Stomach (tissue), 9 donors: Measurements from ENCODE around the gene RMDN3. TPM values are rescaled to one million over a fixed set of nuclear protein-coding genes. Genes with fewer than 3 reads are reported as not detected.

Experiments used
- DNase-seq, 2 donors: peaks; one replicate each; pipeline versions ENCODE4 v3.0.0 to v3.0.0-alpha.2; 2013 to 2019
- H3K27ac ChIP-seq, 5 donors: fragments of 200-600 bp in 4 of 5; sonication (generic) in 4 of 5; one replicate each; pipeline ENCODE4 v1.5.1; 2013 to 2019; ENCODE audit warnings: mild to moderate bottlenecking in 1 of 5, moderate library complexity in 1 of 5
- H3K27me3 ChIP-seq, 3 donors: fragments of 200-600 bp; sonication (generic); one replicate each; pipeline ENCODE4 v1.5.1; 2017 to 2019; ENCODE audit warnings: mixed run types in 1 of 3
- H3K36me3 ChIP-seq, 4 donors: fragments of 200-600 bp; sonication (generic); 1 replicate in 3 of 4; 2 replicates in 1 of 4; pipeline ENCODE4 v1.5.1; 2016 to 2019
- H3K4me1 ChIP-seq, 4 donors: fragments of 200-600 bp; sonication (generic); one replicate each; pipeline ENCODE4 v1.5.1; 2016 to 2019
- H3K4me3 ChIP-seq, 4 donors: fragments of 200-600 bp; sonication (generic) in 3 of 4; one replicate each; pipeline ENCODE4 v1.5.1; 2016 to 2019; ENCODE audit warnings: mild to moderate bottlenecking in 1 of 4
- H3K9me3 ChIP-seq, 4 donors: fragments of 200-600 bp; sonication (generic); one replicate each; pipeline ENCODE4 v1.5.1; 2016 to 2019
- EP300 ChIP-seq: sonication (generic); formaldehyde crosslinking; IDR thresholded peaks from one replicate; pipeline ENCODE4 v1.6.1; 2017; ENCODE audit warnings: antibody characterized with exemption
- POLR2A ChIP-seq, 4 donors: fragments of 450-650 bp; IDR thresholded peaks; one replicate each; pipeline ENCODE4 v1.6.1; 2016; ENCODE audit warnings: antibody characterized with exemption in 4 of 4, control low read depth in 2 of 4, mild to moderate bottlenecking in 1 of 4, moderate library complexity in 1 of 4
- POLR2AphosphoS5 ChIP-seq, 3 donors: sonication (generic); formaldehyde crosslinking; IDR thresholded peaks; one replicate each; pipeline ENCODE4 v1.6.1; 2016; ENCODE audit warnings: antibody characterized with exemption in 3 of 3
- WGBS, 5 donors: extraction: QIAGEN DNeasy Blood & Tissue Kit in 3 of 5; methylation state at CpG; one replicate each; pipeline versions ENCODE4 v1.1.5 to v1.1.7; 2013 to 2018; 5-methylcytosine and 5-hydroxymethylcytosine counted together
- intact Hi-C: fragments of 100-400 bp; cut with DNase I; formaldehyde crosslinking; loops from one replicate; pipeline ENCODE4 v1.15.1; 2023; ENCODE audit warnings: low total_unique reads
- polyA plus RNA-seq, 3 donors: library from polyadenylated mRNA; stranded (reverse); fragments of 200-250 nt; gene quantifications; one replicate each; pipeline ENCODE4 v1.2.3, GENCODE V29; 2013
- total RNA-seq, 5 donors: library from RNA; depleted of rRNA; stranded (reverse); fragments of >200 nt; gene quantifications; one replicate each; pipeline versions ENCODE4 v1.1.0 to v1.2.3, GENCODE V29; 2014 to 2016
- TF ChIP-seq, protein P1 (sequence below), 7 experiments: fragments of 450-650 bp in 4 of 7; fragments of 200-600 bp in 3 of 7; sonication (generic) in 3 of 7; IDR thresholded peaks; one replicate each; pipeline ENCODE4 v1.5.1; 2016 to 2019; ENCODE audit warnings: antibody characterized with exemption in 7 of 7, control low read depth in 2 of 7, mild to moderate bottlenecking in 1 of 7
- donor health status: healthy with polysubstance abuse.
- donor health status: Bipolar disorder and iron deficiency.
- donor health status: healthy.

RMDN3 gene
- total and polyA plus RNA-seq, 8 donors, result 12.6 to 63.8 (median 25.2) TPM; not detected in 1

DNA sequence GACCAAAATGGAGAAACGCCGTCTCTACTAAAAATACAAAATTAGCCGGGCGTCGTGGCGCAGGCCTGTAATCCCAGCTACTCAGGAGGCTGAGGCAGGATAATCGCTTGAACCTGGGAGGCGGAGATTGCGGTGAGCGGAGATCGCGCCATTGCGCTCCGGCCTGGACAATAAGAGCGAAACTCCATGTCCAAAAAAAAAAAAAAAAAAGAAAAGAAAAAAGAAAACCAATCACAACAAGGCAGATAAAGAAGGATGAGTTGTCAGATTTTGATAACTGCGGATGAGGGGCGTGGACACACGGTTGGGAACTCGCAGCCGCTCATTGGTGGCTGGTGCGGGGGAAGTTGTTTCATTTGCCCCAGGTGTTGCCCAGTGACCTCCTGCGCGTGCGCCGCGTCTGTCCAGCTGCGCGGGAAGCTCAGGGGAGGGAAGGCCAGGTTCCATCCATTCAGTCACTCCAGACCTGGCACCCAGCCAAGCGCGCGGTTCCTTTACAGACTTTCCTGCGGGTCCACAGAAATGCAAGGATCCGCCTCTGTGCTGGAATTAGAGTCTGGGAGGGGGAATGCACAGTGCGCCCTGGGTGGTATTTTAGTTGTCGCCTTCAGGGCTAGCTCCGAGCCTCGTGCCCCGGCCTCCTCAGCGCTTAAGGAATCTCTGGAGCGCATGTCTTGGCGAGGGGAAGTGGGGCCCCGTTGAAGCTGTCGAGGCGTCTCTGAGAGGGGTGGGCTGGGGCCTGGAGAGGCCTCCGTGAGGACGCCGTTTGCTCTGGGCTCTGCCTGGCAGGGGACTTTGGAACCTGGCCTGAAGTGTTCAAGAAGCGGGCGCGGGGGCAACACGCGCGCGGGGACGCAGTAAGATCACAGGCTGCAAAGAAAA lies 8.1 kb upstream of the RMDN3 start:
- WGBS, 5 donors, result 28 to 34% (median 30%) methylated on average over 44 to 55 of the region's 55 CpGs
- Histone ChIP-seq H3K4me3 (peak overlapping the region; percentile 50 to 76 (median 56)), H3K36me3 (peaks cover 3 to 18% (median 14%) of the 10 kb centered on the region in 4 donors), H3K4me1 (peaks cover 44 to 68% (median 64%) of the 10 kb centered on the region in 4 donors), H3K9me3 (no peaks in the 10 kb centered on the region), H3K27me3 (no peaks in the 10 kb centered on the region), H3K27ac (peak overlapping the region; percentile 80 to 93 (median 88))
- no peak for TF ChIP-seq POLR2A (IDR thresholded peaks at IDR 0.05)
- TF ChIP-seq POLR2AphosphoS5 (IDR thresholded peaks at IDR 0.05), result peak in 1 of 3 donors; percentile 22
- TF ChIP-seq, protein P1, sequence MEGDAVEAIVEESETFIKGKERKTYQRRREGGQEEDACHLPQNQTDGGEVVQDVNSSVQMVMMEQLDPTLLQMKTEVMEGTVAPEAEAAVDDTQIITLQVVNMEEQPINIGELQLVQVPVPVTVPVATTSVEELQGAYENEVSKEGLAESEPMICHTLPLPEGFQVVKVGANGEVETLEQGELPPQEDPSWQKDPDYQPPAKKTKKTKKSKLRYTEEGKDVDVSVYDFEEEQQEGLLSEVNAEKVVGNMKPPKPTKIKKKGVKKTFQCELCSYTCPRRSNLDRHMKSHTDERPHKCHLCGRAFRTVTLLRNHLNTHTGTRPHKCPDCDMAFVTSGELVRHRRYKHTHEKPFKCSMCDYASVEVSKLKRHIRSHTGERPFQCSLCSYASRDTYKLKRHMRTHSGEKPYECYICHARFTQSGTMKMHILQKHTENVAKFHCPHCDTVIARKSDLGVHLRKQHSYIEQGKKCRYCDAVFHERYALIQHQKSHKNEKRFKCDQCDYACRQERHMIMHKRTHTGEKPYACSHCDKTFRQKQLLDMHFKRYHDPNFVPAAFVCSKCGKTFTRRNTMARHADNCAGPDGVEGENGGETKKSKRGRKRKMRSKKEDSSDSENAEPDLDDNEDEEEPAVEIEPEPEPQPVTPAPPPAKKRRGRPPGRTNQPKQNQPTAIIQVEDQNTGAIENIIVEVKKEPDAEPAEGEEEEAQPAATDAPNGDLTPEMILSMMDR (IDR thresholded peaks at IDR 0.05), result no peak
- TF ChIP-seq EP300, result no peak
- intact Hi-C loops, result no loop called here
- DNase-seq, result peak; percentile 80 to 91

DNA sequence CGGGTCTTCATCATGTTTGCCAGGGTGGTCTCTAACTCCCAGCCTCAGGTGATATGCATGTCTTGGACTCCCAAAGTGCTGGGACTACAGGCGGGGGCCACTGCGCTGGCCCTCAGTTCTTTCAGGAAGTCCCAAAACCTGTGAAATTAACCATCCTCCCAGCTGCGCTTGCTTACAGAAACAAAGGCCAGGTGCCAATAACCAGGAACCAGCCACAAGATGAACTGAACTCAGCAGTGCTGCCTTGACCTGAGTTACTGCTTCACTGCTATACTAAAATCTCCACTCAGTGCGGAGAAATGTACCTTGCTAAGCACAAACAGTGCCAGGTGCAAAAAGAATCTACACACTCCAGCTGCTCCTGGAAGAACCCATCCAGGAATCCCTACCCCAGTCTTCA lies 4.9 kb upstream of the RMDN3 start:
- DNase-seq, result no peak
- Histone ChIP-seq H3K27me3 (no peaks in the 10 kb centered on the region), H3K4me3 (no peak overlapping the region), H3K4me1 (peaks cover 25 to 43% (median 37%) of the 10 kb centered on the region in 4 donors), H3K9me3 (no peaks in the 10 kb centered on the region), H3K36me3 (no peaks in the 10 kb centered on the region), H3K27ac (no peak overlapping the region)
- WGBS, 5 donors, result 85 to 94% (median 90%) methylated on average over 5 of the region's 5 CpGs
- intact Hi-C loops, result no loop called here
- no peak for TF ChIP-seq EP300
- TF ChIP-seq, protein P1 (IDR thresholded peaks at IDR 0.05), result no peak
- no peak for TF ChIP-seq POLR2A (IDR thresholded peaks at IDR 0.05)
- TF ChIP-seq POLR2AphosphoS5 (IDR thresholded peaks at IDR 0.05), result no peak

DNA sequence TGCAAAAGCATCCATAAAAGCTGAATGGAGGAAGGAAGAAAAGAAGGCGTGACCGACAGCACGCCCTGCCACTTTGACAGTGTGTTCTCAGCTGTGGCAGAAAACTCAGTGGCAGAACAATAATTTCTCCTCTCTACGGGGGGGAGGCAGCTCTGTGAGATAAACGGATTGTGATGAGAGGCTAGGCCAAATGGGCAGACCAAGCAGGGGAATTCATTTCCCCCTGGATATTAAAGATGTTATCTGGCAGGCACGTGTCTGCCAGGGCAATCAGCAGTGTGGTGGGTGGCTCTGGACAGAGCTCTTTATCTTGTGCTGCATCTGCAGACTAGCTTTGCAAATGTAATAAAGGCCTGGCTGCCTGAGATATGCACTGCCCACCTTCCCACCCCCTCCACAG lies 1.9 kb upstream of the RMDN3 start:
- Histone ChIP-seq H3K9me3 (no peaks in the 10 kb centered on the region), H3K4me3 (no peak overlapping the region), H3K36me3 (peaks cover 1 to 12% (median 3%) of the 10 kb centered on the region in 4 donors), H3K27ac (no peak overlapping the region), H3K27me3 (no peaks in the 10 kb centered on the region), H3K4me1 (peaks cover 18 to 43% (median 35%) of the 10 kb centered on the region in 4 donors)
- intact Hi-C loops, result no loop called here
- WGBS, 5 donors, result 37 to 48% (median 46%) methylated on average over 6 of the region's 6 CpGs
- peak in 1 of 2 donors; percentile 53 for DNase-seq
- TF ChIP-seq, protein P1 (IDR thresholded peaks at IDR 0.05), result no peak
- TF ChIP-seq POLR2A (IDR thresholded peaks at IDR 0.05) (no peak), EP300 (no peak), POLR2AphosphoS5 (IDR thresholded peaks at IDR 0.05) (no peak)

DNA sequence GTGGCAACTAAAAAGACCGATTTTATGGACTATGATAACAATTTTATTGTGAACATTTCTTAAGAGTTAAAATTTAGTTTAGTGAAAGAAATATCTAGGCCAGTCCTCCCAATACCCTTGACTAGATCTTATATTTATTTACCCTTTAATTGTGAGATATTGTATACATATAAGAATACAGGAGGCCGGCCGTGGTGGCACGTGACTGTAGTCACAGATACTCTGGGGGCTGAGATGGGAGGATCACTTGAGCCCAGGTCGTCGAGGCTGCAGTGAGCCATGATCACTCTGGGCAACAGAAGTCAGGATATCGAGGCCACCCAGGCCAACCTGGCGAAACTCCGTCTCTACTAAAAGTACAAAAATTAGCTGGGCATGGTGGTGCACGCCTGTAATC lies 756 bp upstream of the RMDN3 start:
- Histone ChIP-seq H3K36me3 (peaks cover 9 to 23% (median 15%) of the 10 kb centered on the region in 4 donors), H3K9me3 (no peaks in the 10 kb centered on the region), H3K4me1 (peaks cover 18 to 39% (median 32%) of the 10 kb centered on the region in 4 donors), H3K27ac (peak overlapping the region in 4 of 5 donors; percentile 85 to 89 (median 87)), H3K27me3 (no peaks in the 10 kb centered on the region), H3K4me3 (peak overlapping the region; percentile 70 to 93 (median 82))
- intact Hi-C loops, result no loop called here
- WGBS, 5 donors, result 55 to 66% (median 61%) methylated on average over 10 of the region's 10 CpGs
- DNase-seq, result no peak
- TF ChIP-seq POLR2A (IDR thresholded peaks at IDR 0.05) (no peak), POLR2AphosphoS5 (IDR thresholded peaks at IDR 0.05) (no peak), EP300 (no peak)
- TF ChIP-seq, protein P1 (IDR thresholded peaks at IDR 0.05), result no peak
